ENCODE results near the gene ZNF132.

The ZNF132 gene

GRCh38 chr19:58392945-58393724 lies 46.8 kb downstream of the ZNF132 start:
- no peak for DNase-seq (ENCODE audit: low read depth in 1 of 2, low spot score in 1 of 2)

- DNase-seq (ENCODE audit: low read depth in 1 of 2, low spot score in 1 of 2) = no peak
These were observed 51.8 kb downstream of the ZNF132 start for GRCh38 chr19:58388175-58388526.

GRCh38 chr19:58387338-58388174 lies 52.4 kb downstream of the ZNF132 start:
- no peak for DNase-seq (ENCODE audit: low read depth in 1 of 2, low spot score in 1 of 2)

- DNase-seq (ENCODE audit: low read depth in 1 of 2, low spot score in 1 of 2) = peak; percentile 91 to 92
These were observed 53.2 kb downstream of the ZNF132 start, which contains the start of gene RPS5 for GRCh38 chr19:58386576-58387337. Gene RPS5 (plus strand): TSS chr19:58387269. CDS start chr19:58388138, 869 bp downstream.

GRCh38 chr19:58385891-58386575 lies 53.9 kb downstream of the ZNF132 start:
- no peak for DNase-seq (ENCODE audit: low read depth in 1 of 2, low spot score in 1 of 2)

- DNase-seq (ENCODE audit: low read depth in 1 of 2, low spot score in 1 of 2) = no peak
These were observed 54.6 kb downstream of the ZNF132 start for GRCh38 chr19:58385313-58385890.

GRCh38 chr19:58382997-58383603 lies 56.9 kb downstream of the ZNF132 start:
- DNase-seq (ENCODE audit: low read depth in 1 of 2, low spot score in 1 of 2) = no peak

Data from stimulated activated CD4-positive, alpha-beta T cell treated with anti-CD3 and anti-CD28 coated beads, Interleukin-15, amount 100 ng/mL, for 1 hour (primary cell).